HG03108 (cell line): ENCODE results near the gene ANKRD11.

ENCODE experiments used
- ATAC-seq: cut with Tn5 transposase; IDR thresholded peaks from one replicate; pipeline ENCODE4 v1.9.1; 2021; ENCODE audit warnings: moderate library complexity; ENCODE audit not compliant: unreplicated experiment

The ANKRD11 gene

DNA sequence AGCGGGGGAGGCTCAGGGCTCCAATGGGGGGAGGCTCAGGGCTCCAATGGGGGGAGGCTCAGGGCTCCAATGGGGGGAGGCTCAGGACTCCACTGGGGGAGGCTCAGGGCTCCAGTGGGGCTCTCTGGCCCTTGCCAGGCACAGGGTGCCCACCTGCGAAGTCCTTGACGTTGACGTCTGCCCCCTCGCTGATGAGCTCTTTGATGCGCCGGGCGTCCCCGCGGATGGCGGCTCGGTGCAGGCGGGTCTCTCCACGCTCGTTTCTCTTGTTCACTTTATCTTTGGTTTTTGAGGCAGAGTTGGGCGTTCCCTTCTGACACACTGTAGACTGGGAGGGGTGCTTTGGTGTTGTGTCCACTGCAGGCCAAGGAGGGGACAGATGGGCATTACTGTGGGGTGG, 199.9 kb downstream of the ANKRD11 start:
- no peak for ATAC-seq

DNA sequence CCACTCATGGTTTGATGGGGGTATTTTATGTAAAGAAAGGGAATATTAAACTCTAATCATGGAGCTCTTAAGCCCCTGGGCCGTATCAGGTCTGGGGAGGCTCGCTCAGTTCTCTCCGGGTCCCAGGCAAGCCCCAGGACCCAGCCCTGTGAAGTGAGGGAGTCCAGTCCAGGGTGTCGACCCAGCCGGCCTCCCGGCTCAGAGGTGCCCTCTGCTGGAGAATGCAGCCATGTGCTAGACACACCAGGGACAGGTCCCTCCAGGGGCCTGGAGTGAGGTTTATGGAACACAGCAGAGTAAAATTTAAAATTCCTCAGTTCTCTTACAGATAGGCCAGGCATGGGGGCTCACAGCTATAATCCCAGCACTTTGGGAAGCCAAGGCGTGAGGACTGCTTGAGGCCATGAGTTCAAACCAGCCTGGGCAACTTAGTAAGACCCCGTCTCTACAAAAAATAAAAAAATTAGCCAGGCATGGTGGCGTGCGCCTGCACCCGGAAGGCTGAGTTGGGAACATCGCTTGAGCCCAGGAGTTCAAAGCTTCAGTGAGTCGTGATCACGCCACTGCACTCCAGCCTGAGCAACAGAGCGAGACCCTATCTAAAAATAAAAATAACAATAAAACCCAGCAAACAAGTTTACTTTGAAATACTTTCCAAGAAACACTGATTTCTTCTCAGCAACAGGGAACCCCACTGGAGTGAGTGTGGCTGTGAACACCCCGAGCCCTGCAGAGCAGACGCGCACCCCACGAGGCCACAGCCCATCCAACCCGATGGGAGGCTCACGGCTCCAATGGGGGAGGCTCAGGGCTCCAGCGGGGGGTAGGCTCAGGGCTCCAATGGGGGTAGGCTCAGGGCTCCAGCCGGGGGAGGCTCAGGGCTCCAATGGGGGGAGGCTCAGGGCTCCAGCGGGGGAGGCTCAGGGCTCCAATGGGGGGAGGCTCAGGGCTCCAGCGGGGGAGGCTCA, 200.6 kb downstream of the ANKRD11 start:
- no peak for ATAC-seq

DNA sequence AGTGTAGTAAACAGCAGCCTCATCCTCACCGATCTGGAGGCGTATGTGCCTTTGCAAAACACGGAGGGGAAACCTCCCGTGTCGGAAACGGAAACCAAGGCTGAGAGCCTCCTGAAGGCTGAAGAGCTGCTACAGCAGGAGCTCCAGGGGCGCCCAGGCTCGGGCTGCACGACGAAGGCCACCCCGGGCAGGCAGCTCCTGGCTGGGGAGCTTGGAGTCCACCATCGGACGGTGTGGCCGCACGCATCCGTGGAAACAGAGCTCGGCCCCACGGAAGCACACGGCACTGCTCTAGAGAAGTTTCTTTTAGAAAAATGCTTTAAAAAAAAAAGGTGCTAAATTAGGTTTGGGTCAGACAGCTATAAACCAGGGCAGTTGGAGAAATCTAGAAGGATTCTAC, 201.4 kb downstream of the ANKRD11 start:
- no peak for ATAC-seq

DNA sequence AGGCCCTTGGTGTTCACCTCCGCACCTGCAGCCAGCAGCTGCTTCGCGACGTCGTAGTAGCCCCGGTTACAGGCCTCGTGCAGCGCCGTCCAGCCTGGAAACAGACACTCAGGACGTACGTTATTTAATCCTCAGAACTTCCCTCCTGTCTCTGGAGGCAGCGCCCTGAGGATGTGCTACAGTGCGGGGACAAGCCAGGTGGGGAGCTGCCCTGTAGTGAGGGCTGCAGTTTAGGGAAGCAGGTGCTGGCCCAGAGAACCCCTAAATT, 201.8 kb downstream of the ANKRD11 start:
- ATAC-seq = no peak

DNA sequence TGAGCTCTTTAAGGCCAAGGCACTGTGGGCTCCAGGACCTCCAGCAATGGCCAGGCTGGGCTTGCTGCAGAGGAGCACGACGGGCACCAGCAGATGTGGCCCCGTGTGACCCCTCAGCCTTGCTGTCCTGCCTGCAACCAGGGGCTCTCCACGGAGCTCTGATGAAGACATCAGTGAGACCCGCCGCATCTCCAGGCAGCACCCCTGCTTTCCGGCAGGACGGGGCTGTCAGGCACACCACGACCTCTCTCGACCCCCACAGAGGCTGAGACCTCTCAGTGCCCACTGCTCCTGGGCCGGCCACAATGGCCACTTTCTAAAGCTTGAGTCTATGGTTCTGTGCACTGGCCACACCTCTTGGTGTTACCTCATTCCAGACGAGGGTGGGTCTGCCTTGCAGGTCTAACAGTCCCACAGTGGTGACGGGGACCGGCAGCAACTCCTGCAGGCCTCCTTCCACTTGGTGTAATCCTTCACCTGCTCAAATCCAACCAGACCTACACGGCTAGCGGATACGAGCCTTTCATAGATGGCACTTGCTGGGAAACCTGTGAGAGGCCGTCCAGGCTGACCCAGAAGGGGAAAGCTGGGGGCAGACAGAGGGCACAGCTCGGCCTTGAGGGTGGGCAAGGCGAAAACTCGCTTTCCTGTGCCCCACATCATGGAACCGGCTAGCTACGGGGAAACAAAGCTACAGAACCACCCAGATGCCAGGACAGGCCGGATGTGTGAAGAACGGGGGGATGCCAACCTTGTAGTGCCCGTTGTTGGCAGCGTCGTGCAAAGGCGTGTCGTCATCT, 202.4 kb downstream of the ANKRD11 start:
- no peak for ATAC-seq

DNA sequence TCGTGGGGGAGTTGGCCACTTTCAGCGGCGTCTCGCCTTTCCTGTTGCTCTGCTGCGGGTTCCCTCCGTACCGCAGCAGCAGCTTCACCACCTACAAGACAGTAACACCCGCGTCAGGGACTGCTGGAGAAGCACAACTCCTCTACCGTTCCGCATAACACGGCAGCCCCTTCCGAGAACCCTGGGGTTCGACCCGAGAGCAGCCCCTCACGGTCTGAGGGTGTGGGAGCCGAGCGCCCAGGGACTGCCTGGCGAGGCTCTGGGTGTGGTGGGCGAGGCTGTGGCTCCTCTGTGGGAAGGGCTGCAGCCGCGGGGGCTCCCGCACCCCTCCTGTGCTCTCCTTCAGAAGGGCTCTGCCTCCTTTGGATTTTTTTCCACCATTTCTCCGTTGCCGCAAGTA, 204.3 kb downstream of the ANKRD11 start:
- no peak for ATAC-seq

DNA sequence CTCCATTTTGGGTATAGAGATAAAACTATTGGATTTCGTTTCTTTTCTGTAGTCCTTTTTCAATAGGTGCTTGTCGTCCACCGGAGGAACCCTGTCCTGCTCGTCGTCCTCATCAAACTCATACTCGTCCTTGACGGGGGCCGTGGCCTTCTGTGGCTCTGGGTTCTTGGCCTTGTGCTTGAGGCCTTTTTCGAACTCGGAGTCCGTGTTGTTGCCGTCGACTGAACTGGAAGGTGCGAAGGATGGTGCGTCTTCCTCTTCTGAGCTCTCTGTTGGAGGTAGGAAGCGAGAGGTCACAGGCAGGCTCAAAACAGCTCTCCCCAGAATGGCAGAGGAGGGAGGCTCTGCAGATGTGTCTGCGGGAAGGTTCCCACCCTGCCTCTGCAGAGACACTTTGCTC, 205.0 kb downstream of the ANKRD11 start:
- ATAC-seq = no peak

DNA sequence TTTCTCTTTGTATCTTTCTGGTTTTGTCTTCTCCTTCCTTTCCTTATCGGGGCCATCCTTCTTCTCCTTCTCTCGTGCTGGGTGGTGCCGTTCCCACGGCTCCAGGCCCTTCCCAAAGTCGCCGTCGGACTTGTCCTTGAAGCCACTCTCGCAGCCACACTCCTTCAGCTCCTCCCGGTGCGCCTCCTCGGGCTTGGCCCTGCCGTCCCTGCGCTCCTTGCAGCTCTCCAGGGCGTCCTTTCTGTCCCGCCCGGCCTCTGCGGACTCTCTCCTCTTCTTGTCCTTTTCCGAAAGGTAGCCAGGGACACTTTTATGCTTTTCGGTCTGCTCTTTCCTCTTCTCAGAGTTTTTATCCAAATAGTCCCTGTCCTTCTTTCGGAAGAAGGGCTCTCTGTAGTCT, 206.9 kb downstream of the ANKRD11 start:
- ATAC-seq = no peak

DNA sequence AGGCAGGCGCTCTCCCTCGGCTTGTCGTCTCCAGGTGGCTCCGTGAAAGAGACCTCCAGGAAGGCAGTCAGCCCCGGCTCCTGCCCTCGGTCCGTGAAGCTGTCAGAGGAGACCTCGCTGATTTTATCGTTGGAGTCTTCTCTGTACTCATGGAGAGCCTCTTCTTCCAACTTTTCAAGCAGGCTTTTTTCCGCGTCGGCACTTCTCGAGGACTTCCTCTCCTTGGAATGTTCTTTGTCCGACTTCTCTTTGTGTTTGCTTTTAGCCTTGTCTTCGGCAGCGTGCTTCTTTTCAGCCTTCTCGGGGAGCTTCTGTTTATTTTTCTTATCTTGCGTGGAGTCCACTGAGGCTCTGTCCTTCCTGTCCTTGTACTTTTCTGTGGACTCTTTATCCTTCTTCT, 207.8 kb downstream of the ANKRD11 start:
- no peak for ATAC-seq

DNA sequence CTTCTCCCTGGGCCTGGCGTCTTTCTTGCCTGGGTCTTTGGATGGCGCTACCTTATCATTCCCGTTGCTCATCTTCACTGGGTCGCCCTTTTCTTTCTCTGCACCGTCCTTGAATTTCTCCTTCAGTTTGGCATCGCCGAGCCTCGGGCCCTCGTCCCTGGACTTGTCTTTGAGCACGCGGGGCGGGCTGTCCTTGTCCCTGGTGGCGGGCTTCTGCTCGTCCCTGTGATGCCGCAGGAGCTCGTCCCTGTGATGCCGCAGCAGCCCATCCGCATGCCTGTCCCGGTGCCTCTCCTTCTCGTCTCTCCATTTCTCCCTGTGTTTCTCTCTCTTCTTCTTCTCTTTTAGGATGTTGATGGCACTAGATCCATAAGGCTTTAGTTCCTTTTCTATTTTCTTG, 208.5 kb downstream of the ANKRD11 start:
- no peak for ATAC-seq

DNA sequence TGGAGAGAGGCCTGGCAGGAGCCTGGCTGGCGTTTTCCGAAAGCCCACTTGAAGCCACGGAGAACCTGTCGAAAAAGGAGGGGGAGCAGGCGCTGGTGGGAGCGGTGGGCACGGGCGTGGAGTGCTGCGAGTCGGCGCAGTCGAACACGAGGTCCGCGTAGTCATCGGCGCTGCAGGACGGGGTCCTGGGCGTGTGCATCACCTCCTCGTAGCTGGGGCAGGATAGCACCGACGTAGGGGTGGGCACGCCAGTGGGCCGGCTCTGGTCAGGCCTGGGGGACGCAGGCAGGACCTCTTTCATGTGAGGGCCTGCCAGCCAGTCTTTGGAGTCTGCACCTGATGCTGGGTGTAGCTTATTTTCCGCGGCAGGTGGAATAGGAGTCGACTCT, 209.2 kb downstream of the ANKRD11 start:
- ATAC-seq = no peak

DNA sequence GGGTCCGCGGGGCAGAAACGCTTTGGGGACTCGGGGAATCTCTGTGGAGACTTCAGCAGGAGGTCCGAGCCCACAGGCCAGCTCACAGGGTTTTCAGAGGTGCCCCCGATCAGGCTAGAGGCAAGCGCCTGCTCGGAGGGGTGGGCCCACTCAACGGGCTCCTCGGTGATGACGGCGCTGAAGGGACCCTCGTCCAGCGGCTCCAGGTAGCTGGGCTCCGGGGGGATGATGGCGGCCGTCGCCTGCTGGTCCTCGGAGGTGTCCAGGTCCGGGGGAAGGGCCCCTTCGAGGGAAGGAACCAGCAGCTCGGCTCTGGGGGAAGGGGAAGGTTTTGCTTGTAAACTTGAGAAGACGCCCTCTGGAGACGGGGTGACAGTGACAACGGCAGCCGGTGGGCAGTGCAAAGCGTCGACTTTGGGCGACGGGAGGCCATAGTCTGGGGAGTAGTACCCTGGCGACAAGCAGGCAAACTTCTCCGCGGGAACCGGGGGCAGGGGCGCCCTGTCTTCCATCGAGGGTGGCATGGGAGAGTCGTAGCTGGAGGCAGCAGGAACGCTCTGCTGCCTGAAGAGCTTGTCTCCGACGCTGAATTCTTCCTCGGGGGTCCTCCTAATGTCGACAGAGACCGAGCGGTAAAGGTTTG, 209.7 kb downstream of the ANKRD11 start:
- no peak for ATAC-seq

DNA sequence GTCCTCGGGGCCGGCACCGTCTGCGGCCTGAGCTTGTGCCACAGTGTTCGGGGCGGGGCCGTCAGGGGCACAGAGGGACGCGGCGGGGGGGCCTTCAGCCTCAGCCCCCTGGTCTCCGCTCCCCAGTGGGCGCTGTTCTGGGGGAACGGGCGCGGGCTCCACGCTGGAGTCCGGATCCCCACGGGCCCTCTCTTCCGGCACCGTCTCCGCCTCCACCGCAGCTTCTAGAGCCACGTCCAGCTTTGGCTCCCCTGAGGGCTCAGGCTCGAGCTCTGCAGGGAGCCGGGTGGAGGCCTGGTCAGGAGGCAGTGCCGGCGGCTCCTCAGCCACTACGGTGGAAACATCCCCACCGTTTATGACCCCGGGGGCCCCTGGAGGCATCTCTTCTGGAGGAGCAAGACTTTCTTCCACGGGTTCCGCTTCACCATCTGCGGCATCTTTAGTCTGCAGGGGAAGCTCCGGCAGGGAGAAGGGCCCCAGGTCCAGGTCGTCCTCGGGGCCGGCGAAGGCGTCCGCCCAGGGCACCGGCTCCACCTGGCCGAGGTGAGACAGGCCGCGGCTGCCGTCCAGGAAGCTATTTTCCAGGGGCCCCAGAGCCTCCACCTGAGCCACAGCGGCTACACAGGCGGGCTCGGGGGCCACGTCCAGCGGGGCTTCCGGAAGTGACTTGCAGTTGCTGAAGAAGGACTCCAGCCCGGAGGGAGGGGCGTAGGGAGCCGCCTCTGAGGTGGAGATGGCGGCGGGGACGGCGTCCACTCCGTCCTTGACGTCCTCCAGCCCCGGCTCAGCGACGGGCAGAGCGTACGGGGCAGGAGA, 210.5 kb downstream of the ANKRD11 start:
- ATAC-seq = no peak

DNA sequence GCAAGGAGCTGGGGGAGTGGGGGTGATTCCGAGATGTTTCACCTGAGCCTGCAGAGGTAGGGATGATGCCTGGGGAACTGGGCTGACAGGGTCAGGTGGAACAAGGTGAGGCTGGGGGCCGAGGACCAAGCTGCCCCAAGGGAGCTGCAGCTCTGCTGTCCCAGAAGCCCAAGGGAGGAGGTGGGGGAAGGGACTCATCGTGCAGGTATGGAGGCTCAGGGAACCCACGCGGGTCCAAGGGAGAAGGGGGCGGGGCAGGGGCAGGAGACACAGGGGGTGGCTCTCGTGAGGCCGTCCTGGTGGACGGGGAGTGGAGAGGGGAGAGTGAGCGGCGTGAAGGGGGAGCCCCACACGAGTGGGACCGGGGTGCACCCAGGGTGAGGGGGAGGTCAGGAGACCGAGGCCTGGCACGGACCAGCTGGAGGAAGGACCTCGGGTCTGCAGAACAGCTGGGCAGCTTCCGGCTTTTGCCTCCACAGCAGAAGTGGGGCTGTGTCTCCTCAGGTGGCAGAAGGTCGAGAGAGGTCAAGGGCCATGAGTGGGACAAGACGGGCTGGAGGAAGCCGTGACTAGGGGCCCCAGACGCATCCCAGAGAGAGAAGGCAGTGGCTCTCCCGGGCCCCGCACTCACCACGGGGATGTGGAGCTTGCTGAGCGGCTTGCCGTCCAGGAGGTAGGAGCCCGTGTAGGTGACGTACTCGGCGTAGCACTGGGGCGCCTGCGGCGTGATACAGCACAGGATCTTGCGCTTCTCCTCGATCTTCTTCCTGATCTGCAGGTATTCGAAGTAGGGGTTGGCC, 211.7 kb downstream of the ANKRD11 start:
- no peak for ATAC-seq

DNA sequence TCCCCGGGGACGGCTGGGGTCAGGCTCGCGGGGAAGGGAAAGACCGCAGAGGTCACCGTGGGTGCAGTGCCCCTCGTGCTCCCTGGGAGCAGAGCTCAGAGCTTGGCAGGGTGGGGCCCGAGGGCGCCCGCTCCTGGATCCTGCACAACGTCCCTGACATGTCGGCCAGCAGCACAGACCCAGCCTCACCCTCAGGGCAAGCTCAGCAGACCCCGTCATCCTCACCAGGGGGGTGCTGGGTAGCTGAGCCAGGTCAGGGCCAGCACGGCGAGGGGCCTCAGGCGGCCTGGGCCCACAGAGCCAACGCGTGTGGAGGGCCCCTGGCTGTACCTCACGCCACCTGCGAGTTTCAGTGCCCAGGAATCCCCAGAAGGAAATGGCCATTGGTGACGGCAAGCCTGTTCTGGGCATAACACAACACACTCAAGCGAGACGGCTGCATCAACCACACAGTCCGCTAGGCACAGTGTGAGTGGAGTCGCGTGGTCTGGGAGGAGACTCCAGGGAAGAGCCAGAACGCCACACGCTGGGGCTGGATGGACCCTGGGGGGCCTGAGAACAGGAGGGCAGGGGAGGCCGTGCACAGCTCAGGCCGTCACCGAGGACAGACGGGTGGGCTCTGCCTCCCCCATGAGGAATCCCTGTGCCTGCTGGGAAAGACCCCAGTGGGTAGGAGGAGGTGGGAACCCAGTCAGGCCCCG, 212.6 kb downstream of the ANKRD11 start:
- no peak for ATAC-seq

DNA sequence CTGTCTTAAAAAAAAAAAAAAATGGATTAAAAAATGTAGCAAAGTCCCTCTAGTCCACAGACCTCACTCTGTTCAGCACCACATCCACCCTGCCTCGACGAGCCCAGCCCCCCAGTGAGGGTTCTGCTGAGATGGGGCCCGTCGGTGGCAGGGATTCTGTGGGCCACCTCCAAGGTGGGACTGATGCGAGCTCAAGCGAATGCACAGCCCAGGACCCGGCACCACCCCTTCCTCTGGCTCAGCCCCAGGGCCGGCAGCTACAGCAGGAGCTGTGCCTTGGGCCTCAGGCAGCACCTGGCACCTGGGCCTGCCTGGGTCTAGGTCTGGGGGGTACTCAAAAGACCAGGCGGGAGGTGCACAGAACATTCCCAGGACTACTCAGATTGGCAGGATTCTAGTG, 213.3 kb downstream of the ANKRD11 start:
- ATAC-seq = no peak

DNA sequence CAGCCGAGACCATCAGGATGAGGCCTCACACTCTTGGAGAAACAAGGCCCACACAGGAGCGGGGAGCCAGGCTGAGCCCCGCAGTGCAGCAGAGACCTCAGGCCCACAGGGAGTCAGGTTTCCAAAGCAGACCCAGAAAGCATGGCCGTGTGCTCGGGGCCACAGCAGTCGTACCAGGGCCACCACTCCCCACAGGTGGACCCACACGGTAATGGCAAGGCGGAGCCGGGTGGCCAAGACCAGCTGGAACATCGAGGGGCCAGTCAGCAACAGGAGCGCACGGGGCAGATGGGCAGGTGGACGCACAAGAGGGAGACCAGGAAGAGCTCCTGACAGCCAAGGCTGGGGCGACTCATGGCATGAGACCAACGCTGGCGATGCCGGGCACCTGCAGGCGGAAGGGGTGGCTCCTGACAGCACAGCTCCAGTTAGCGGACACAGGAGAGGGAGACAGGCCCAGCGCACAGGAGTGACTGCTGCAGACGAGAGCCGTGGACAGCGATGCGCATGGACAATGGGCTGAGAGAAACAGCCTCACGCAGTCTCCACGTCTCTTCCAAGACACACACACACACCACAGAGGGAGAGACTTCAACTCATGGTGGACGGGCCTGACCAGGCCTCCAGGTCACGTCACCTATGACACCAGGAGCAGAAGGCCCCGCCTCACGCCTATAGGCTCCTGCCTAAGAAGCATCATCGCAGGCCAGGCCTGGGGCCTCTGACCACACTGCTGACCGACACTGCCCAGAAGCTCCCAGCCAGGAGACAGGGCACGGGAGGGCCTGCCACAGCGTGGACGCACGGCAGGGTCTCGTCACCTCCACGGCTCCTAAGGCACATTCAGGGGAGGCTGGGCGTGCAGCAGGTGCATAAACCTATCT, 214.3 kb downstream of the ANKRD11 start:
- ATAC-seq = no peak

DNA sequence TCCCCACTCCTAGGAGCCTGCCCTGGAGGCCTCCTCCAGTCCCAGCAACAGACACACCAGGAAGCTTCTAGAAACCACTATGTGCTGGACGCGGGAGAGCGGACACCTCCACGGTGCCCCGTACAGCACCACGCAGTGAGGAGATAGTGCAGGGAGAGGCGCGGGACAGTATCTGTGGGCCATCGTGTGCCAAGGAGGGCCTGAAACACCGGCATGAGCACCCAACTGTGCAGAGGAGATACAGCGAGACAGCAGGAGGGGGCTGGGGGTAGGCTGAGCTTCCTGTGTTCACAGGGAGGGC, 215.1 kb downstream of the ANKRD11 start:
- no peak for ATAC-seq
